Activated T-helper 1 cell treated with anti-CD3 and anti-CD28 coated beads, Interleukin-12 subunit alpha, Interleukin-12 subunit beta, Interleukin-2, Interleukin-4 antibody, amounts not matched to agents 30 ng/mL and 10 ng/mL and 1 ng/mL, durations not matched to agents 14 hours and 24 hours and 36 hours (primary cell): ENCODE data around the gene MAPK10. TPM values are rescaled to one million over a fixed set of nuclear protein-coding genes. Genes with fewer than 3 reads are reported as not detected.

Experiments used
- DNase-seq: peaks from one replicate; pipeline ENCODE4 v3.0.0; 2021; ENCODE audit warnings: low spot score
- H3K27ac Mint-ChIP-seq: one replicate; pipeline ENCODE4 v1.8.0; 2021; ENCODE audit warnings: mild to moderate bottlenecking, mixed read lengths
- H3K27me3 Mint-ChIP-seq: one replicate; pipeline ENCODE4 v1.8.0; 2022; ENCODE audit warnings: mild to moderate bottlenecking, moderate library complexity, mixed read lengths; ENCODE audit not compliant: insufficient read depth
- H3K36me3 Mint-ChIP-seq: one replicate; pipeline ENCODE4 v1.8.0; 2021; ENCODE audit warnings: low read depth, mixed read lengths
- H3K4me1 Mint-ChIP-seq: one replicate; pipeline ENCODE4 v1.8.0; 2021; ENCODE audit warnings: low read depth, mixed read lengths
- H3K4me3 Mint-ChIP-seq: one replicate; pipeline ENCODE4 v1.8.0; 2021; ENCODE audit warnings: mild to moderate bottlenecking, moderate library complexity, mixed read lengths
- H3K9me3 Mint-ChIP-seq: one replicate; pipeline ENCODE4 v1.8.0; 2021; ENCODE audit warnings: mixed read lengths
- intact Hi-C: fragments of 100-400 bp; cut with micrococcal nuclease; formaldehyde crosslinking; loops from one replicate; pipeline ENCODE4 v1.15.1; 2024
- total RNA-seq: library from RNA; stranded (reverse); gene quantifications from 2 replicates; pipeline ENCODE4 v1.2.3, GENCODE V29; 2022

The MAPK10 gene
- not detected in 2 replicates for total RNA-seq

DNA sequence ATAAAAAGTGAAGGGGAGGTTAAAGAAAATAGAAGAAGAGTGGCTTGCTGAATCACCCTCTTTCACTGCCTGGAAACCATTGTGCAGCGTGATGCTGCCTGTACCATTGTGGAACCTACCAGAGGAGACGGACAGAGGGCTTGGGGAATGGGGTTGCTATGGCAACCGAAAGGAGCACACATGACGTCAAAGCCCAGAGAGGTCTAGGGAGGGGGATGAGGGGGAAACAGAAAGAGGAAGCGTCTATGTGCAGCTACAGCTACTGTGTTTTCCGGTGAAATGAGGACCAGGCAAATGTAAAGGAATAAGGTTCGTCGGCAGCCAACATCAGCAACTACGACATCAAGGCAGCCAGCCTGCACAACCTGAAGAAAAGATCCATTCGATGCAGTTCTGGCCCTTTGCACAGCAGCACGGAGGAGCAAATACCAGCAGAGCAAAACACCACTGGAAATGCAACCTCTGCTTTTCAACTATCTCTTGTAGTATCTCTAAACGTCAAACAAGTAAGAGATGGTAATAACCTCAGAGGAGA lies at the start of gene MAPK10:
MAPK10 (minus strand) TSS at position 110 of the 535 bp plus-strand sequence.
- H3K4me1 Mint-ChIP-seq: peaks cover 26% of the 10 kb centered on the region
- no peaks in the 10 kb centered on the region for H3K9me3 Mint-ChIP-seq
- H3K27ac Mint-ChIP-seq: peak within 1 kb of the TSS; percentile 20
- no peaks in the 10 kb centered on the region for H3K36me3 Mint-ChIP-seq
- peaks cover 8% of the 10 kb centered on the region for H3K27me3 Mint-ChIP-seq
- peak; percentile 59 for DNase-seq
- peak within 1 kb of the TSS; percentile 59 for H3K4me3 Mint-ChIP-seq
- intact Hi-C loops: loop anchor here (1.0 kb wide), 1 partner anchor 184 kb away; no protein-coding TSS in a partner anchor

DNA sequence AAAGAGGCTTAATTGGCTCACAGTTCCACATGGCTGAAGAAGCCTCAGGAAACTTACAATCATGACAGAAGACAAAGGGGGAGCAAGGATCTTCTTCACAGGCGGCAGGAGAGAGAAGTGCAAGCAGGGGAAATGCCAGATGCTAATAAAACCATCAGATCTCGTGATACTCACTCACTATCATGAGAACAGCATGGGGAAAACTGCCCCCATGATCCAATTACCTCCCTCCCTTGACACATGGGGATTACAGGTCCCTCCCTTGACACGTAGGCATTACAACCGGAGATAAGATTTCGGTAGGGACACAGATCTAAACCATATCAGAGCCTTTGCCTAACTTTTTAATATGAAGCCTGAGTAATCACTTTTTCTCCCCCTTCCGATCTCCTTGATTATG lies 43.7 kb upstream of the MAPK10 start:
- no peaks in the 10 kb centered on the region for H3K36me3 Mint-ChIP-seq
- no peaks in the 10 kb centered on the region for H3K27me3 Mint-ChIP-seq
- intact Hi-C loops: no loop called here
- no peak for DNase-seq
- no peaks in the 10 kb centered on the region for H3K4me1 Mint-ChIP-seq
- no peaks in the 10 kb centered on the region for H3K9me3 Mint-ChIP-seq
- no peak overlapping the region for H3K27ac Mint-ChIP-seq
- no peak overlapping the region for H3K4me3 Mint-ChIP-seq

DNA sequence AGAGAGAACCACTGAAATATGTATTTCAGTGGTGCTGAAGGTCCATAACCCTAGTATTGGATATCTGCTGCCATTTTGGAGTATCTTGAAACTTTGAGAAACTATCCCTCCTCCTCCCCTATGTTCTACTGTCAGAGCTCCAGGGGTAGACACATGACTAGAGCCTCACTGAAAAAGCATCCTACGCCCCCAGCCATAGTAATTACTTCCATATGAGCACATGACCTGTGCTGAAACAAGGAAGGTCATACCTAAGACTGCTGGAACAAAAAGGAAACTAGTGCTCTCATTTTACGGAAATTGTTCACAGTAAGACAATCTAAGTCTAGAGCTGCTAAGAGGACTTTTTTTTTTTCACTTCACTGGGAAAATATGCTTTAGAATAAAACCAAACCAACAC lies 42.0 kb upstream of the MAPK10 start:
- no peak for DNase-seq
- Mint-ChIP-seq H3K27ac (no peak overlapping the region), H3K9me3 (no peaks in the 10 kb centered on the region), H3K36me3 (no peaks in the 10 kb centered on the region), H3K4me3 (no peak overlapping the region), H3K4me1 (no peaks in the 10 kb centered on the region), H3K27me3 (no peaks in the 10 kb centered on the region)
- intact Hi-C loops: no loop called here

DNA sequence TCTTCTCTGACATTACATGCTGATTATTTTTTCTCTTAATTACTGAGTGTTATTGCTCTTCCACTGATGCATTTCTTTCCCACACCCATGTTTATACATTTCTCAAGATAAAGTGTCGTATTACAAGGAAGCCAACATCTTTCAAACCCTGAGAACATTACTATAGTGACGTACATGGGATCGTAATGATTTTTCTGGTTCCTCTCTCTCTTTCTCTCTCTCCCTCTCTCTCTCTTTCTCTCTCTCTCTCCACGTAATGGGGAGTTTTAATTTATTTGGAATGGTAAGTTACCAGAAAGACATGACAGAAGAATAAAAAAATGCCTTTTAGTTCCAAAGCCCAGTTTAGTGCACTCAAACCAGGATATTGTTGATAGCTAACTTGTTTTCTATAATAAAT lies 40.4 kb upstream of the MAPK10 start:
- Mint-ChIP-seq H3K9me3 (no peaks in the 10 kb centered on the region), H3K27ac (no peak overlapping the region), H3K4me3 (no peak overlapping the region), H3K36me3 (no peaks in the 10 kb centered on the region), H3K4me1 (no peaks in the 10 kb centered on the region), H3K27me3 (no peaks in the 10 kb centered on the region)
- intact Hi-C loops: no loop called here
- no peak for DNase-seq

DNA sequence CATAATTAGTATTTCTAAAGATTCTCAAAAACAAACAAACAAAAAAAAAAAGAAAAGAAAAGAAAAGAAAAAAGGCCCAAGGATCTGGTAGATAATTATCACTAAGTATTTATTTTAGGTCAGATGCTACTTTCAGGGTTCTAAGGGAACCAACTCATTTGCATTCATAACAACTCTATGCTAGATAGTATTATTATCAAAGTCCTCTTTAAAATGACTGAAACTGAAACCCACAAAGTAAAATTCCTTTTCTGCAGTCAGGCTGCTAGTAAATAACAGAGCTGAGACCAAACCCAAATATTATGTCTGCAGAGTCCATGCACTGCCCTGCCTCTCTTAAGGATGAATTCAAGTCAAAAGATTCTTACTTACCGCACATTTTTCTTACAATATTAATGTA lies 38.3 kb upstream of the MAPK10 start:
- Mint-ChIP-seq H3K9me3 (no peaks in the 10 kb centered on the region), H3K36me3 (no peaks in the 10 kb centered on the region), H3K4me1 (no peaks in the 10 kb centered on the region), H3K27ac (no peak overlapping the region), H3K4me3 (no peak overlapping the region), H3K27me3 (no peaks in the 10 kb centered on the region)
- intact Hi-C loops: no loop called here
- no peak for DNase-seq

DNA sequence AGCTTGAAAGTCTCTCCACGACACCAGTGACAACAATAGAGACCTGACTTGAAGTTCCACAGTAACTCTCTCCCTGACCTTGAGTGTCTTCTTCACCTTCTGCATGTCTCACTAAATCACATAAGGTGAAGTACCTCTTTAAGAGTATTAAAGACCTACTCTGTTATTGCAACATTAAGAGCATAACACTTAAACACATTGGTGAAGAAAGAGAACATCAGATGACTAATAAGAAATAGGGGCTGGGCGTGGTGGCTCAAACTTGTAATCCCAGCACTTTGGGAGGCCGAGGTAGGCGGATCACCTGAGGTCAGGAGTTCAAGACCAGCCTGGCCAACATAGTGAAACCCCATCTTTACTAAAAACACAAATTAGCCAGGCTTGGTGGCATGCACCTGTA lies 33.9 kb upstream of the MAPK10 start:
- Mint-ChIP-seq H3K27ac (no peak overlapping the region), H3K9me3 (no peaks in the 10 kb centered on the region), H3K4me3 (no peak overlapping the region), H3K27me3 (peaks cover 3% of the 10 kb centered on the region), H3K4me1 (no peaks in the 10 kb centered on the region), H3K36me3 (no peaks in the 10 kb centered on the region)
- DNase-seq: no peak
- intact Hi-C loops: no loop called here

DNA sequence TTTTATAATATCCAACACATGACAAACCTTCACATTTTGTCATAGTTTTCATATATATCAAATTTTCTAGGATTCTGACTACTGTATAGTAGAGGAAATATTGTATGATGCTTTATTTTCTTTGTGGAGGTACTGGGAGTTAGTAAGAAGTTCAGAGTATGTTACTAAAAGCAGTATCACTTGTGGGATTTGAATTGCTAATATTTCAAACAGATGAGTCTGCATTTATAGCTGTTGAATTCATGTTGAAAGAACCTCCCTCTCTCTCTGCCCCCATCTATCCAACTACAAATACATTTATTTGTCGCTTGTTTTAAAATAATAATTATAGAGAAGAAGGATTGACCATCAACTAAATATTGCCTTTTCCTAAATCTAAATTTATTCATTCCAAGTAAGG lies 29.8 kb upstream of the MAPK10 start:
- no peaks in the 10 kb centered on the region for H3K9me3 Mint-ChIP-seq
- no peaks in the 10 kb centered on the region for H3K36me3 Mint-ChIP-seq
- no peak for DNase-seq
- H3K4me3 Mint-ChIP-seq: no peak overlapping the region
- intact Hi-C loops: no loop called here
- H3K4me1 Mint-ChIP-seq: no peaks in the 10 kb centered on the region
- H3K27me3 Mint-ChIP-seq: peaks cover 4% of the 10 kb centered on the region
- H3K27ac Mint-ChIP-seq: no peak overlapping the region

DNA sequence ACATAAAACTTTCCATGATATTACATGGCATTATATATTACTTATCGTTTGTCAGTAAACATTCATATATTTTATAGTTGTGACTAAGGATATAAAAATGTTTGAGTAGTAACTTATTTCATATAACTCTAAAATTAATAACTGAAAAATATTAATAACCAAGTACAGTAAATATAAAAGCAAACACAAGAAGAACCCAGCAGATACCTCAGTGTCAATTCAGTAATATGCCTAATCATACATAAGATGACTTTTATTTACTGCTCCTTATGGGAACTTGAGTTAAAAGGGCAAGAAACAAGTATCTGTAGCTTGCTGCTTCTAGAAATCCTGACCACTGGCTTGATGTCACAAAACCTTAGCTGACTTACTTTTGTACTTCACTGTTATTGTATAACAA lies 28.4 kb upstream of the MAPK10 start:
- no peak for DNase-seq
- Mint-ChIP-seq H3K36me3 (no peaks in the 10 kb centered on the region), H3K9me3 (no peaks in the 10 kb centered on the region), H3K27ac (no peak overlapping the region), H3K27me3 (peaks cover 4% of the 10 kb centered on the region), H3K4me1 (no peaks in the 10 kb centered on the region), H3K4me3 (no peak overlapping the region)
- intact Hi-C loops: no loop called here

DNA sequence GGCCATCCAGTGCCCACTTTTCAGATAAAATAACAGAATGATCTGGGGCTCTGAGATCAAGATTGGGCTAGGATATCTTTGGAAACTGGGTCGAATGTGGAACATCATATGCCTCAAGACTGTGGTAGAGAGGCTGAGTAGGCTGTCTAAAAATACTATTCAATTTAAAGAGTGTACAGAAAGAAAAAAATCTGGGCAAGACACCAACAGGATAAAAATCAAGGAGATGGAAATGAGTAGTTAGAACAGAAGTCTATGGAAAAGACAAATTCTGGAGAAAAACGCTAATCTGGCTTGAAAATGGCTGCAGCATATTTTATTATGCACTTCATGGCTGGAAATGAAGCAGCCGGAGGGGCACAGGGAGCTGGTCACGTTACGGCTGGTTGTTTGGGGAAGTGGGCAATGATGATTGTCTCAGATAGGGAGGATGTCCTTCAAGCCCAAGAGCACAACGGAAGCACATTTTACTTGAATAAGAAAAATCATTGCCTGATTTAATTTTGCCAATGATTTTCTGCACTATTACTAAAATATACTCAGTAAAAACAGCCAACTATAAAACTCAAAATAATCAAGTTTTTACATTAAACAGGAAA lies 27.1 kb upstream of the MAPK10 start:
- H3K27ac Mint-ChIP-seq: no peak overlapping the region

DNA sequence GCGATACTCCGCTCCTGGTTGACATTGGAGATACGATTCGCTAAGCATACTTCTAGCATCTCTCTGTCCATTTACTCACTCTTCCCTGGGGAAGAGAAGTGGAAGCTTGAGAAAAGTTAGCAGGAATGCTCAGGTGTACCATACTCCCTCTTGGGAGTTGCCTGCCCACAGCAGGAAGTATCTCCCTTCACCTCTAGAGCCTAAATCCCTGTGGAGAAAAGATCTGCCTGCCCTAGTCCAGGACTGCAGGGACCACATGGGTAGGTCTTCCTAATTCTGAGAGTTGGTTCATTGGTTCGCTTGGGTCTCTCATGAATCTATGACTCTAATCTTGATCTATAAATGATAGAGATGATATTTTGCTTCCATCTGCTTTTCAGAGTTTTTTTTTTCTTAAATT lies 26.3 kb upstream of the MAPK10 start:
- H3K27me3 Mint-ChIP-seq: peaks cover 4% of the 10 kb centered on the region
- no peaks in the 10 kb centered on the region for H3K4me1 Mint-ChIP-seq
- no peak for DNase-seq
- H3K36me3 Mint-ChIP-seq: no peaks in the 10 kb centered on the region
- no peaks in the 10 kb centered on the region for H3K9me3 Mint-ChIP-seq
- intact Hi-C loops: no loop called here
- H3K4me3 Mint-ChIP-seq: no peak overlapping the region
- H3K27ac Mint-ChIP-seq: no peak overlapping the region

More for the DNA sequence above, 27.1 kb upstream of the MAPK10 start:
- Mint-ChIP-seq H3K4me3 (no peak overlapping the region), H3K36me3 (no peaks in the 10 kb centered on the region), H3K27me3 (peaks cover 4% of the 10 kb centered on the region), H3K9me3 (no peaks in the 10 kb centered on the region), H3K4me1 (no peaks in the 10 kb centered on the region)
- DNase-seq: no peak
- intact Hi-C loops: no loop called here

DNA sequence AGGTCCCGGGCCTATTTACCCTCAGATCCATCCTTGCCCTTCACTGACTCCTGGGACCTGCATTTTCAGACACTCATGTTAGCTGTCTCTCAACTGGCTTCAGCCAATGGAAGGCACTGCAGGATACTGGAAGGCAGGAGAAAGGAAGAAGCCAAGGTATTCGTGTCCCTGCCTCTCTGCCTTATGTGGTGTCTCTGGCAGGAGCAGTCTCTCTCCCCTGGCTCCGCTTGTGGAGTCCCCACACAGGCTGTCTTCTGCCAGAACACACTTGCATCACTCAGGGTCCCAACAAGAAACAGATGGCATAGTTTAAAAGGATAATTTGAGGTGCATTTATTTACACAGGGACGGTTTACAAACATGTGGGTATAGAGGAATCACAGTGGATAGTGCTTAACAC lies 21.6 kb upstream of the MAPK10 start:
- H3K4me3 Mint-ChIP-seq: no peak overlapping the region
- no peaks in the 10 kb centered on the region for H3K4me1 Mint-ChIP-seq
- H3K27me3 Mint-ChIP-seq: no peaks in the 10 kb centered on the region
- H3K36me3 Mint-ChIP-seq: no peaks in the 10 kb centered on the region
- H3K27ac Mint-ChIP-seq: no peak overlapping the region
- no peak for DNase-seq
- intact Hi-C loops: no loop called here
- H3K9me3 Mint-ChIP-seq: peaks cover 4% of the 10 kb centered on the region

DNA sequence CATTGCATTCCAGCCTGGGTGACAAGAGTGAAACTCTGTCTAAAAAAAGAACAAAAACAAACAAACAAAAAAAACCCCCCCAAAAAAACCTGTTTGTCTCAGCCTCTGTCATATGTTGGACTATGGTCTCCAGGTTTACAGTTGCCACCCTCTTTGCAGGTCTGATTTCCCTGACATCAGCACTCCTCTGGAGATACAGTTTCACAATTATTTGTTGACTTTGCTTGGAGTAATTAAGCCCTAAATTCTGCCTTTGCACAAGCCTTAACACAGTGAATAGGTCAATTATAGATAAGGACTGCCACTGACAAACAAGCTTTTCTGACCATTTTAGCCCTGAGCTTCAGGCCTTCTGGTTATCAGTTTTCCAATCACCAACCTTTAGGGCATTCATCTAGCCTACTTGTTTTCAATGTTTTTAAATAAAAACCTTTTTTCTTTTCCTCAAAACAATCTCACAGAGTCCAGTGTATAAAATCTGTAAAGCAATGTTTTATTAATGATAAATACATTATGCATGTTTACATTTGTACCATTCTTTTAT lies 20.4 kb upstream of the MAPK10 start:
- H3K4me1 Mint-ChIP-seq: no peaks in the 10 kb centered on the region
- H3K4me3 Mint-ChIP-seq: no peak overlapping the region

DNA sequence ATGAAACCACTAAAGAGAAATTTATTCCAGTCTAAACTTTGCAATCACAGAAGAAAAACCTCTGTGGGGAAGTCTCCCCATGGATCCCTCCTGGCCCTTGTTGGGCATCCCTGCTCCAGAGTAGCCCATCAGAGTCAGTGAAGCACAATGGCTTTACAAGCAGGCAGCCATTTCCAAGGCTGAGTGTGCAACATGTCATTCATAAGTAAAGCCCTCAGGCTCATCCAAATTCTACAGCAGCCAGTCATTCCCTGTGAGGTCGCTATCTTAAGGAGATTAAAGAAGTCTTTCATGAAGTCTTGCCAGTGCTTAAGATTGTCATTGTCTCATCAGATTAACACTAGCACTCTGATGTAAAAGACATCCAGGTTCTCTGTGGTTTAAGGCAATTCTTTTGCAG lies 17.0 kb upstream of the MAPK10 start:
- intact Hi-C loops: no loop called here
- Mint-ChIP-seq H3K27me3 (peaks cover 2% of the 10 kb centered on the region), H3K4me1 (no peaks in the 10 kb centered on the region), H3K36me3 (no peaks in the 10 kb centered on the region), H3K4me3 (no peak overlapping the region), H3K9me3 (peaks cover 8% of the 10 kb centered on the region), H3K27ac (no peak overlapping the region)
- no peak for DNase-seq

More for the DNA sequence above, 20.4 kb upstream of the MAPK10 start:
- peaks cover 4% of the 10 kb centered on the region for H3K9me3 Mint-ChIP-seq
- intact Hi-C loops: no loop called here
- no peak for DNase-seq
- H3K36me3 Mint-ChIP-seq: no peaks in the 10 kb centered on the region
- H3K27ac Mint-ChIP-seq: no peak overlapping the region
- no peaks in the 10 kb centered on the region for H3K27me3 Mint-ChIP-seq

DNA sequence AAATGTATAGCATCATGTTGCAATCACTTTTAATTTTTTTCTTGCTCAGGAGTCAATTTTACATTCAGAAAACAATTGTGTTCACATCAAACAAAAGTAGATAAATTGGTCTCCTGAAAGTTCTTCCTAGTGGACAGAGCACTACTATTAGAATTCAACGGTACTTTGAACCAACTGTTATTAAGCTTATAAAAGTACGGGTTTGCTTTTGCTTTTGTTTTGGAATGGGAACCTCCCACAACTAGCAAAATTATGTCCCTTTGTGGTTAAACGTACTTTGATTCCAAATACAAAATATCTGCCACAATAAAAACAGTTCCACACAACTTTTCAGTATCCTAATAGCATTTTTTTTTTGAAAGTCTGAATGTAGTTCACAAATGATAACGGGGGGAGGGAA lies 8.6 kb upstream of the MAPK10 start:
- intact Hi-C loops: no loop called here
- no peaks in the 10 kb centered on the region for H3K4me1 Mint-ChIP-seq
- no peak overlapping the region for H3K27ac Mint-ChIP-seq
- no peak overlapping the region for H3K4me3 Mint-ChIP-seq
- no peak for DNase-seq
- H3K9me3 Mint-ChIP-seq: peaks cover 4% of the 10 kb centered on the region
- H3K27me3 Mint-ChIP-seq: peaks cover 4% of the 10 kb centered on the region
- no peaks in the 10 kb centered on the region for H3K36me3 Mint-ChIP-seq
